Measurements from ENCODE around the gene LAMC2. TPM values are rescaled to one million over a fixed set of nuclear protein-coding genes. Genes with fewer than 3 reads are reported as not detected.

Gene LAMC2
- polyA plus RNA-seq, 3 donors: not detected

GRCh38 chr1:183247931-183248330 lies 61.9 kb downstream of the LAMC2 start:
- TF ChIP-seq CTCF (IDR thresholded peaks at IDR 0.05): no peak
- Histone ChIP-seq H3K4me2 (replicated peaks; ENCODE audit: extremely low read depth, low read length, poor library complexity, severe bottlenecking) (no peak overlapping the region), H2AFZ (ENCODE audit: insufficient read depth, low read depth, low read length, poor library complexity, severe bottlenecking) (no peak overlapping the region), H3K36me3 (replicated peaks in 1 of 2; ENCODE audit: control insufficient read depth in 1 of 2, insufficient read depth in 2 of 2, low read length in 2 of 2) (no peaks in the 10 kb centered on the region), H4K20me1 (ENCODE audit: insufficient read depth, low read length) (no peaks in the 10 kb centered on the region), H3K27me3 (ENCODE audit: control insufficient read depth in 2 of 2, insufficient read depth in 2 of 2, low read length in 2 of 2) (no peaks in the 10 kb centered on the region), H3K9me3 (replicated peaks in 1 of 2; ENCODE audit: control insufficient read depth in 1 of 2, insufficient read depth in 1 of 2, low read length in 2 of 2) (no peaks in the 10 kb centered on the region), H3K27ac (ENCODE audit: low read depth in 1 of 2, low read length in 2 of 2) (no peak overlapping the region), H3K4me3 (replicated peaks in 1 of 3; ENCODE audit: low read depth in 2 of 3, low read length in 3 of 3) (no peak overlapping the region), H3K9ac (ENCODE audit: insufficient read depth, low read length, poor library complexity, severe bottlenecking) (no peak overlapping the region), H3K4me1 (ENCODE audit: control insufficient read depth in 1 of 2, insufficient read depth in 2 of 2, low read length in 2 of 2) (peaks cover 31 to 35% of the 10 kb centered on the region in 2 donors), H3K79me2 (ENCODE audit: insufficient read depth, low read length) (no peaks in the 10 kb centered on the region)
- WGBS (ENCODE audit: insufficient coverage): no CpG with 5 or more reads among the region's 1 CpG
- Mint-ChIP-seq H3K27me3 (ENCODE audit: low read depth in 3 of 3) (peaks cover 1 to 13% (median 5%) of the 10 kb centered on the region in 3 donors), H3K27ac (no peak overlapping the region), H3K9me3 (peaks cover 0 to 9% (median 4%) of the 10 kb centered on the region in 7 donors), H3K4me3 (no peak overlapping the region), H3K36me3 (no peaks in the 10 kb centered on the region), H3K4me1 (peaks cover 42% of the 10 kb centered on the region)
- intact Hi-C loops (cut with micrococcal nuclease): no loop called here
- no peak for DNase-seq

- peaks cover 1 to 14% (median 5%) of the 10 kb centered on the region in 3 donors for H3K27me3 Mint-ChIP-seq (ENCODE audit: low read depth in 3 of 3)
- Histone ChIP-seq H2AFZ (ENCODE audit: insufficient read depth, low read depth, low read length, poor library complexity, severe bottlenecking) (no peak overlapping the region), H3K36me3 (replicated peaks in 1 of 2; ENCODE audit: control insufficient read depth in 1 of 2, insufficient read depth in 2 of 2, low read length in 2 of 2) (no peaks in the 10 kb centered on the region), H3K4me3 (replicated peaks in 1 of 3; ENCODE audit: low read depth in 2 of 3, low read length in 3 of 3) (no peak overlapping the region), H3K9ac (ENCODE audit: insufficient read depth, low read length, poor library complexity, severe bottlenecking) (no peak overlapping the region), H3K4me1 (ENCODE audit: control insufficient read depth in 1 of 2, insufficient read depth in 2 of 2, low read length in 2 of 2) (peaks cover 19 to 23% of the 10 kb centered on the region in 2 donors), H3K4me2 (replicated peaks; ENCODE audit: extremely low read depth, low read length, poor library complexity, severe bottlenecking) (no peak overlapping the region), H3K79me2 (ENCODE audit: insufficient read depth, low read length) (no peaks in the 10 kb centered on the region), H3K27me3 (ENCODE audit: control insufficient read depth in 2 of 2, insufficient read depth in 2 of 2, low read length in 2 of 2) (no peaks in the 10 kb centered on the region), H3K9me3 (replicated peaks in 1 of 2; ENCODE audit: control insufficient read depth in 1 of 2, insufficient read depth in 1 of 2, low read length in 2 of 2) (no peaks in the 10 kb centered on the region), H3K27ac (ENCODE audit: low read depth in 1 of 2, low read length in 2 of 2) (no peak overlapping the region), H4K20me1 (ENCODE audit: insufficient read depth, low read length) (no peaks in the 10 kb centered on the region)
- no peak overlapping the region for H3K4me3 Mint-ChIP-seq
- no peaks in the 10 kb centered on the region for H3K36me3 Mint-ChIP-seq
- TF ChIP-seq CTCF (IDR thresholded peaks at IDR 0.05): no peak
- peaks cover 31% of the 10 kb centered on the region for H3K4me1 Mint-ChIP-seq
- intact Hi-C loops (cut with micrococcal nuclease): no loop called here
- H3K9me3 Mint-ChIP-seq: peaks cover 0 to 10% (median 5%) of the 10 kb centered on the region in 7 donors
- H3K27ac Mint-ChIP-seq: peak overlapping the region in 1 of 7 donors; percentile 51
- WGBS (ENCODE audit: insufficient coverage): 73% methylated on average over 1 of the region's 4 CpGs
- no peak for DNase-seq
These were observed 63.1 kb downstream of the LAMC2 start for GRCh38 chr1:183248989-183249691.
